Astrocyte of the spinal cord (primary cell): ENCODE results near the gene HNRNPA2B1.
"Not testable (repeated sequence)": the region's sequence is repeated elsewhere in the genome, so short reads cannot be mapped to it uniquely, and the experiment has no call there.

Experiments
- DNase-seq: peaks from one replicate; pipeline ENCODE4 v3.0.0; 2011; ENCODE audit warnings: low read depth, low spot score
- H3K4me3 ChIP-seq: 2 replicates; pipeline ENCODE4 v1.5.1; 2011; ENCODE audit warnings: low read depth, mild to moderate bottlenecking, low read length, moderate library complexity
- CTCF ChIP-seq: IDR thresholded peaks from 2 replicates; pipeline ENCODE4 v1.5.1; 2012; ENCODE audit warnings: low read depth, mild to moderate bottlenecking, low read length, inconsistent platforms
- in situ Hi-C: cut with HindIII; loops from 2 replicates; pipeline ENCODE4 v1.10.0; 2017; ENCODE audit warnings: low sequenced_read_pairs

Gene HNRNPA2B1

DNA sequence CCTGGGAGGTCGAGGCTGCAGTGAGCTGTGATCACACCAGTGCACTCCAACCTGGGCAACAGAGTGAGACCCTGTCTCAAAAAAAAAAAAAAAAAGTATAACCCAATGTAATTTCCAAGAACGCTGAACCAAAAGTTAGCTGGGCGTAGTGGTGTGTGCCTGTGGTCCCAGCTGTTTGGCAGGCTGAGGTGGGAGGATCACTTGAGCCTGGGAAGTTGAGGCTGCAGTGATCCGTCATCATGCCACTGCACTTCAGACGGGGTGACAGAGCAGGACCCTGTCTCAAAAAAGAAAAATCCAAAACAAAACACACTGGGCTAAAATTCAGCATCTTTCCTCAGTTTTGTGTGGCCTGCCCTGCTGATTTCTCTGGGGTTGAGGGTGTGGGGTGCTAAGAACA lies 21.1 kb downstream of the HNRNPA2B1 start:
- no peak for TF ChIP-seq CTCF
- DNase-seq, result no peak
- in situ Hi-C loops, result no loop called here
- no peak overlapping the region for H3K4me3 ChIP-seq

DNA sequence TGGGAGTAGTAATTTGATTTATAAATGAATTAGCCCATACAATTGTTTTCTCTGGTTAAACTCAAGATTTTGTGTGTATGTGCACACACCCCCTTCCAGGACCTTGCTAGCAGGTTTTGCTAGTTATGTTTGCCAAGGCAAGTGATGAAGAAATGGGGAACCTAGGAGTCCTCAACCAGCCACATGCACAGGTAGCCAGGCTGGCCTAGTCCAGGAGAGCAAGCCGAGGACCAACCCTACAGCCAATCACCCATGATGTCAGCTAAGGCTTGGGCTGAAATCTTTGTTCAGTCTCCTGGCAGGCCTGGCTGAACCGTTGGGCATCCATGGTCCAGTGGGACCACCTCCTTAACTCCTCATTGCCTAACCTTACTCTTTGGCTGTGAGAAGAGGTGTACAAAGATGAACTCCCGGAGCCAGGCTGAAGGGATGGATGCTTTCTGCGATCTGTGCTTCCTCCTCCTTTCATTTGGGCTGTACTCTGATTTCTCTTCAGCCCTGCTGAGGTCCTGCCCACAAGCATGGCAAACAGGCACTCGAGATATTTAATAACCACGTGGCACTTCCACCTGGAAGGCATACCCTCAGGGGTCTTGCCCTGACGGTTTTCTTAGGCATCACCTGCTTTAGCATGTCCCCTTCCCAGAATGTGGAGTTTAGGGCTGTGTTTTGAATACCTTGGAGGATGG lies 22.1 kb downstream of the HNRNPA2B1 start:
- H3K4me3 ChIP-seq, result no peak overlapping the region
- no peak for TF ChIP-seq CTCF
- in situ Hi-C loops, result no loop called here
- DNase-seq, result no peak

DNA sequence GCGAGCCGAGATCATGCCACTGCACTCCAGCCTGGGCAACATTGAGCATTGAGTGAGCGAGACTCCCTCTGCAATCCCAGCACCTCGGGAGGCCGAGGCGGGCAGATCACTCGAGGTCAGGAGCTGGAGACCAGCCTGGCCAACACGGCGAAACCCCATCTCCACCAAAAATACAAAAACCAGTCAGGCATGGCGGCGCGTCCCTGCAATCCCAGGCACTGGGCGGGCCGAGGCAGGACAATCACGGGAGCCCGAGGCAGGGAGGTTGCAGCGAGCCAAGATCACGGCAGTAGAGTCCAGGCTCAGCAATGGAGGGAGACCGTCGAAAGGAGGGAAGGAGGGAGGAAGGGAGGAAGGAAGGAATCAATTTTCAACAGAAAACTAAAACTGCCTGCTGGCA lies 23.3 kb downstream of the HNRNPA2B1 start:
- in situ Hi-C loops, DNase-seq, H3K4me3 ChIP-seq: not testable (repeated sequence)

DNA sequence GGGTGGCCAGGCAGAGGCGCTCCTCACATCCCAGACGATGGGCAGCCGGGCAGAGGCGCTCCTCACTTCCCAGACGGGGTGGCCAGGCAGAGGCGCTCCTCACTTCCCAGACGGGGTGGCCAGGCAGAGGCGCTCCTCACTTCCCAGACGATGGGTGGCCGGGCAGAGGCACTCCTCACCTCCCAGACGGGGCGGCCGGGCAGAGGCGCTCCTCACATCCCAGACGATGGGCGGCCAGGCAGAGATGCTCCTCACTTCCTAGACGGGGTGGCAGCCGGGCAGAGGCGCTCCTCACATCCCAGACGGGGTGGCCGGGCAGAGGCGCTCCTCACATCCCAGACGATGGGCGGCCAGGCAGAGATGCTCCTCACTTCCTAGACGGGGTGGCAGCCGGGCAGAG lies 23.9 kb downstream of the HNRNPA2B1 start:
- H3K4me3 ChIP-seq, in situ Hi-C loops, DNase-seq: not testable (repeated sequence)

DNA sequence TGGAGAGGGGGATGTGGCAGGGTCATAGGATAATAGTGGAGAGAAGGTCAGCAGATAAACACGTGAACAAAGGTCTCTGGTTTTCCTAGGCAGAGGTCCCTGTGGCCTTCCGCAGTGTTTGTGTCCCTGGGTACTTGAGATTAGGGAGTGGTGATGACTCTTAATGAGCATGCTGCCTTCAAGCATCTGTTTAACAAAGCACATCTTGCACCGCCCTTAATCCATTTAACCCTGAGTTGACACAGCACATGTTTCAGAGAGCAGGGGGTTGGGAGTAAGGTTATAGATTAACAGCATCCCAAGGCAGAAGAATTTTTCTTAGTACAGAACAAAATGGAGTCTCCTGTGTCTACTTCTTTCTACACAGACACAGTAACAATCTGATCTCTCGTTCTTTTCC lies 24.6 kb downstream of the HNRNPA2B1 start:
- in situ Hi-C loops, DNase-seq, H3K4me3 ChIP-seq: not testable (repeated sequence)

- no peak for TF ChIP-seq CTCF
- in situ Hi-C loops, result no loop called here
- no peak for DNase-seq
- H3K4me3 ChIP-seq, result no peak overlapping the region
Measured at GRCh38 chr7:26172048-26172447, 28.5 kb downstream of the HNRNPA2B1 start.

DNA sequence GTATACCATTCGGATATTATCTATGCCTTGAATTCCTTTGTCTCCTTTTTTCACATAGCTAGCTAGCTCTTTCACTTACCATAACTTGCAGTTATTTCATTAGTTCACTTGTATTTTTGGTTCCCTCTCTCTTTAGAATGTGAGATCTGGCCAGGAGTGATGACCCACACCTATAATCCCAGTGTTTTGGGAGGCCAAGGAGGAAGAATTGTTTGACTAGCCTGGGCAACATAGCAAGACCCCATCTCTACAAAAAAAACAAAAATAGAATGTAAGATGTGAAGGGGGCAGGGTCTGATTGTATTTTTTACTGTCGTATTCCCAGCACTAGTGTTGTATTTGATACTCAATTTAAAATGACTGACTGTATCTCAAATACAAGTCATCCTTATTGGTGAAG lies 28.9 kb downstream of the HNRNPA2B1 start:
- in situ Hi-C loops, result no loop called here
- no peak for DNase-seq
- no peak overlapping the region for H3K4me3 ChIP-seq
- no peak for TF ChIP-seq CTCF

- TF ChIP-seq CTCF, result no peak
- no peak for DNase-seq
- no peak overlapping the region for H3K4me3 ChIP-seq
- in situ Hi-C loops, result no loop called here
Measured at GRCh38 chr7:26170663-26171062, 29.9 kb downstream of the HNRNPA2B1 start.
